HG02759 (cell line): ENCODE data around the gene ANKRD22.

ENCODE experiments used
- ATAC-seq: cut with Tn5 transposase; IDR thresholded peaks from one replicate; pipeline ENCODE4 v1.9.1; 2021; ENCODE audit warnings: mild to moderate bottlenecking, moderate library complexity; ENCODE audit not compliant: unreplicated experiment

The ANKRD22 gene

GRCh38 chr10:88803641-88804040 is 48.0 kb downstream of the ANKRD22 start:
- ATAC-seq, result no peak

GRCh38 chr10:88802523-88803285 is 48.9 kb downstream of the ANKRD22 start, which contains the start of gene LIPM:
Gene LIPM, plus strand, starts transcription at chr10:88802730. Its CDS starts 167 bp downstream, at chr10:88802897.
- no peak for ATAC-seq

- ATAC-seq, result no peak
These were observed 51.2 kb downstream of the ANKRD22 start for GRCh38 chr10:88800152-88801125.

- ATAC-seq, result no peak
These were observed 56.9 kb downstream of the ANKRD22 start for GRCh38 chr10:88794731-88795130.

- ATAC-seq, result no peak
These were observed 57.8 kb downstream of the ANKRD22 start for GRCh38 chr10:88793712-88794299.

- no peak for ATAC-seq
These were observed 59.0 kb downstream of the ANKRD22 start for GRCh38 chr10:88792661-88793060.

GRCh38 chr10:88791924-88792323 is 59.7 kb downstream of the ANKRD22 start:
- ATAC-seq, result no peak

- no peak for ATAC-seq
These were observed 62.7 kb downstream of the ANKRD22 start for GRCh38 chr10:88788924-88789323.

GRCh38 chr10:88787463-88787862 is 64.2 kb downstream of the ANKRD22 start:
- ATAC-seq, result no peak

- no peak for ATAC-seq
These were observed 65.4 kb downstream of the ANKRD22 start for GRCh38 chr10:88786032-88786770.

GRCh38 chr10:88783724-88784123 is 67.9 kb downstream of the ANKRD22 start:
- ATAC-seq, result no peak

GRCh38 chr10:88782222-88782621 is 69.4 kb downstream of the ANKRD22 start:
- no peak for ATAC-seq

GRCh38 chr10:88781206-88781605 is 70.4 kb downstream of the ANKRD22 start:
- ATAC-seq, result no peak
